ENCODE results near the gene PKP3. TPM values are rescaled to one million over a fixed set of nuclear protein-coding genes. Genes with fewer than 3 reads are reported as not detected.

PKP3 gene
- total and polyA plus RNA-seq, 3 experiments from 2014 or later, result 1.1 TPM; not detected in 2

DNA sequence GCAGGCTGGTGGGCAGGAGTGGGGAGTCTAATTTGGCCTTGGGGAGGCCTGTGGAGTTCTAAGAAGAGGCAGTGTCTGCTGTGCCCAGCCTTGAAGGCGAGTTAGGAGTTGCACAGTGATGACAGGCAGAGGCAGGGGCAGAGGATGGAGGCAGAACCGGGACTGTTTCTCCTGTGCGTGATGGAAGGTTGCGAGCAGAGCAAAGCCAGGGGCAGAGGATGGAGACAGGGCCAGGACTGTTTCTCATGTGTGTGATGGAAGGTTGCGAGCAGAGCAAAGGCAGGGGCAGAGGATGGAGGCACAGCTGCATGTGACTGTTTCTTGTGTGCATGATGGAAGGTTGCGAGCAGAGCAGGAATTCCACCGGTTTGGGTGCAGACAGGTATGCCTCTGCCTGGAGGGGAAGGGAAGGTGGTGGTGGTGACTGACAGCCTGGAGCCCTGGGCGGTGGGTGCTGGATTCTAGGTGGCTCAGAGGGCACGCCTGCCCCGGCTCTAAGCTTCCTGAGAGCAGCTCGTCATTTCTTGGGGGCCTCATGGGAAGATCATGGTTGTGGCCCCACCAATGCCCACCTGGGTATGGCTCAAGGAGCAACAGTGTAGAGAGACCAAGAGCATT, 16.0 kb upstream of the PKP3 start:
- Histone ChIP-seq H3K27ac (ENCODE audit: low read depth, low read length) (no peak overlapping the region), H3K27me3 (ENCODE audit: insufficient read depth, low read length, poor library complexity, severe bottlenecking) (no peaks in the 10 kb centered on the region), H3K4me1 (ENCODE audit: insufficient read depth, low read length) (no peaks in the 10 kb centered on the region), H3K9me3 (ENCODE audit: low read length) (no peaks in the 10 kb centered on the region), H3K4me3 (ENCODE audit: low read length) (no peak overlapping the region), H3K36me3 (ENCODE audit: insufficient read depth, low read length) (no peaks in the 10 kb centered on the region)
- DNase-seq, result no peak
- ChIA-PET CTCF (no interaction called here), POLR2A (no interaction called here)
- H3K27me3 Mint-ChIP-seq, result peaks cover 7 to 8% of the 10 kb centered on the region in 2 donors
- peak overlapping the region in 3 of 8 donors; percentile 13 to 72 (median 62) for H3K27ac Mint-ChIP-seq
- H3K36me3 Mint-ChIP-seq, result no peaks in the 10 kb centered on the region
- H3K4me1 Mint-ChIP-seq, result peaks cover 0 to 6% (median 4%) of the 10 kb centered on the region in 3 donors
- no peaks in the 10 kb centered on the region for H3K9me3 Mint-ChIP-seq
- peak overlapping the region in 1 of 7 donors; percentile 66 for H3K4me3 Mint-ChIP-seq

DNA sequence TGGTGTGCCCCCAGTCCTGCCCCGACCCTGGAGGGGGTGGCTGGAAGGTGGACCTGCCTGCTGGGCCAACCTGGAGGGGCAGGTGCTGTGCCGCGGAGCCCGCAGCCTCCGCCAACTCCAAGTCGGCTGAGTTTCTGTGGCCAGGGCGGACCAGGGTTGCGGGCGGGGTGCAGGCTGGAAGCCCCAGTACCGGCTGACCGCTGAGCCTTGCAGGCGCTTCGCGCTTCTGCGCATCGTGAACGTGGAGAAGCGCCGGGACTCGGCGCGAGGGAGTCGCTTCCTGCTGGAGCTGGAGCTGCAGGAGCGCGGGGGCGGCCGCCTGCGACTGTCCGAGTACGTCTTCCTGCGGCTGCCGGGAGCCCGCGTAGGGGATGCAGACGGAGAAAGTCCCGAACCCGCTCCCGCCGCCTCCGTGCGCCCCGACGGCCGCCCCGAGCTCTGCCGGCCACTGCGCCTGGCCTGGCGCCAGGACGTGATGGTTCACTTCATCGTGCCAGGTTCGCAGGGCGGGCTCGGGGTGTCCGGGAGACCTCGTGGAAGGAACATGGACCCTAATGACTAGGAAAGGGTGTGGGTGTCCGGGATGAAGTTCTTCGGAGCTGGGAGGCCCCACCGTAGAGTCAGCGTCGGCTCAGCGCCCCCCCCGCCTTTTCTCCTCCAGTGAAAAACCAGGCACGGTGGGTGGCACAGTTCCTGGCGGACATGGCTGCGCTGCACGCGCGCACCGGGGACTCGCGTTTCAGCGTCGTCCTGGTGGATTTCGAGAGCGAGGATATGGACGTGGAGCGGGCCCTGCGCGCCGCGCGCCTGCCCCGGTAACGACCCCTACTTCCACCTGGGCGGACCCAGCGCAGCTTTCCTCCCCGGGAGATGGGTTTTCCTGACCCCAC, 14.6 kb upstream of the PKP3 start:
- H3K36me3 Mint-ChIP-seq, result no peaks in the 10 kb centered on the region
- Histone ChIP-seq H3K27ac (ENCODE audit: low read depth, low read length) (no peak overlapping the region), H3K4me3 (ENCODE audit: low read length) (no peak overlapping the region), H3K36me3 (ENCODE audit: insufficient read depth, low read length) (no peaks in the 10 kb centered on the region), H3K9me3 (ENCODE audit: low read length) (no peaks in the 10 kb centered on the region), H3K27me3 (ENCODE audit: insufficient read depth, low read length, poor library complexity, severe bottlenecking) (no peaks in the 10 kb centered on the region), H3K4me1 (ENCODE audit: insufficient read depth, low read length) (no peaks in the 10 kb centered on the region)
- H3K4me1 Mint-ChIP-seq, result peaks cover 0 to 5% (median 4%) of the 10 kb centered on the region in 3 donors
- CTCF ChIA-PET, result no interaction called here
- no peak overlapping the region for H3K27ac Mint-ChIP-seq
- no peak overlapping the region for H3K4me3 Mint-ChIP-seq
- DNase-seq, result no peak
- no peaks in the 10 kb centered on the region for H3K9me3 Mint-ChIP-seq
- POLR2A ChIA-PET, result no interaction called here
- peaks cover 9 to 13% of the 10 kb centered on the region in 2 donors for H3K27me3 Mint-ChIP-seq

DNA sequence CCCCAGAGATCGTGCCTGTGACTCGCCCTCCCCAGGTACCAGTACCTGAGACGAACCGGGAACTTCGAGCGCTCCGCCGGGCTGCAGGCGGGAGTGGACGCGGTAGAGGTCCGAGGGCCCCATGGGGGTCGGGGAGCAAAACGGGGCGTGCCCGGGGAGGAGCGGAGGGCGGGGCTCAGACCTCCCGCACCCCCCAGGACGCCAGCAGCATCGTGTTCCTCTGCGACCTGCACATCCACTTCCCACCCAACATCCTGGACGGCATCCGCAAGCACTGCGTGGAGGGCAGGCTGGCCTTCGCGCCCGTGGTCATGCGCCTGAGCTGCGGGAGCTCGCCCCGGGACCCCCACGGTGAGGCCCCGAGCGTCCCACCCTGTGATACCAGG, 13.9 kb upstream of the PKP3 start:
- CTCF ChIA-PET, result no interaction called here
- H3K9me3 ChIP-seq (ENCODE audit: low read length), result no peaks in the 10 kb centered on the region
- H3K27ac ChIP-seq (ENCODE audit: low read depth, low read length), result no peak overlapping the region
- no peaks in the 10 kb centered on the region for H3K27me3 ChIP-seq (ENCODE audit: insufficient read depth, low read length, poor library complexity, severe bottlenecking)
- no peaks in the 10 kb centered on the region for H3K9me3 Mint-ChIP-seq
- H3K4me1 Mint-ChIP-seq, result peaks cover 0 to 5% (median 4%) of the 10 kb centered on the region in 3 donors
- H3K27me3 Mint-ChIP-seq, result peaks cover 9 to 13% of the 10 kb centered on the region in 2 donors
- no peaks in the 10 kb centered on the region for H3K36me3 ChIP-seq (ENCODE audit: insufficient read depth, low read length)
- H3K36me3 Mint-ChIP-seq, result no peaks in the 10 kb centered on the region
- no peak for DNase-seq
- no peak overlapping the region for H3K4me3 Mint-ChIP-seq
- POLR2A ChIA-PET, result no interaction called here
- H3K4me3 ChIP-seq (ENCODE audit: low read length), result no peak overlapping the region
- no peaks in the 10 kb centered on the region for H3K4me1 ChIP-seq (ENCODE audit: insufficient read depth, low read length)
- no peak overlapping the region for H3K27ac Mint-ChIP-seq

DNA sequence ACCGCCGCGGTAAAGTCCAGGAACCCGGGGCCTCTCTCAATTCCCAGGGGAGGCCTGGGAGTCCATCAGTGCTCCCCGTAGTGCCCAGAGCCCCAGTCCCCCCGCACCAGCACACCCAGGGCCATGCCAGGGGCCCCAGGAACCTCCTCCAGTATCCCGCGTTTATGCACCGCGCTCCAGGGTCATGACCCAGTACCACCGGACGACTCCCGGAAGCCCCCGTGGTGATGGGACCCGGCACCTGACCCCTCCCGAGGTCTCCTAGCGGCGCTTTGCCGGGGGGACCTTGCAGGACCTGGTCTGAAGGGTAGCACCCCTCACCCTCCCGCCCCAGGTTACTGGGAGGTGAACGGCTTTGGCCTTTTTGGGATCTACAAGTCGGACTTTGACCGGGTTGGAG, 13.5 kb upstream of the PKP3 start:
- no peak overlapping the region for H3K4me3 ChIP-seq (ENCODE audit: low read length)
- peaks cover 9 to 13% of the 10 kb centered on the region in 2 donors for H3K27me3 Mint-ChIP-seq
- ChIA-PET POLR2A (no interaction called here), CTCF (no interaction called here)
- H3K27ac Mint-ChIP-seq, result no peak overlapping the region
- no peaks in the 10 kb centered on the region for H3K27me3 ChIP-seq (ENCODE audit: insufficient read depth, low read length, poor library complexity, severe bottlenecking)
- H3K36me3 Mint-ChIP-seq, result no peaks in the 10 kb centered on the region
- H3K36me3 ChIP-seq (ENCODE audit: insufficient read depth, low read length), result no peaks in the 10 kb centered on the region
- no peak overlapping the region for H3K27ac ChIP-seq (ENCODE audit: low read depth, low read length)
- no peak for DNase-seq
- no peak overlapping the region for H3K4me3 Mint-ChIP-seq
- no peaks in the 10 kb centered on the region for H3K4me1 ChIP-seq (ENCODE audit: insufficient read depth, low read length)
- H3K9me3 Mint-ChIP-seq, result no peaks in the 10 kb centered on the region
- peaks cover 0 to 5% (median 4%) of the 10 kb centered on the region in 3 donors for H3K4me1 Mint-ChIP-seq
- no peaks in the 10 kb centered on the region for H3K9me3 ChIP-seq (ENCODE audit: low read length)

DNA sequence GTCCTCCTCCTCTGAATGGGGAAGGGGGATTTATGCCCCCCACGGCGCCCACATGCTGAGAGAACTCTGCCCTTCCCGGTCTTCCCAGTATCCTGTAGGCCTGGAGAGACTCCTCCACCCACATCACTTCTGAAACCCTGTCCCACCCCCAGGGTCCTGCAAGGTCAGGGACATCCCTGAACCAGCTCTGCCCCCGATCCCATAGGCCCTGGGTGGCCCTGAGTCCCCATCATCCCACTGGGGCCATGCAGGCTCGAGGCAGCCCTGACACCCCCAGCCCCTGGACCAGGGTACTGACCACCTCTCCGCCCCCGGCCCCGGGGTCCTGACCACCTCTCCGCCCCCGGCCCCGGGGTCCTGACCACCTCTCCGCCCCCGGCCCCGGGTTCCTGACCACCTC, 13.0 kb upstream of the PKP3 start:
- Mint-ChIP-seq H3K9me3 (no peaks in the 10 kb centered on the region), H3K4me1 (peaks cover 0 to 5% (median 4%) of the 10 kb centered on the region in 3 donors), H3K4me3 (no peak overlapping the region), H3K27ac (no peak overlapping the region), H3K27me3 (peaks cover 9 to 13% of the 10 kb centered on the region in 2 donors), H3K36me3 (no peaks in the 10 kb centered on the region)
- Histone ChIP-seq H3K27ac (ENCODE audit: low read depth, low read length) (no peak overlapping the region), H3K36me3 (ENCODE audit: insufficient read depth, low read length) (no peaks in the 10 kb centered on the region), H3K27me3 (ENCODE audit: insufficient read depth, low read length, poor library complexity, severe bottlenecking) (no peaks in the 10 kb centered on the region), H3K4me3 (ENCODE audit: low read length) (no peak overlapping the region), H3K4me1 (ENCODE audit: insufficient read depth, low read length) (no peaks in the 10 kb centered on the region), H3K9me3 (ENCODE audit: low read length) (no peaks in the 10 kb centered on the region)
- no peak for DNase-seq
- POLR2A ChIA-PET, result no interaction called here
- CTCF ChIA-PET, result no interaction called here

DNA sequence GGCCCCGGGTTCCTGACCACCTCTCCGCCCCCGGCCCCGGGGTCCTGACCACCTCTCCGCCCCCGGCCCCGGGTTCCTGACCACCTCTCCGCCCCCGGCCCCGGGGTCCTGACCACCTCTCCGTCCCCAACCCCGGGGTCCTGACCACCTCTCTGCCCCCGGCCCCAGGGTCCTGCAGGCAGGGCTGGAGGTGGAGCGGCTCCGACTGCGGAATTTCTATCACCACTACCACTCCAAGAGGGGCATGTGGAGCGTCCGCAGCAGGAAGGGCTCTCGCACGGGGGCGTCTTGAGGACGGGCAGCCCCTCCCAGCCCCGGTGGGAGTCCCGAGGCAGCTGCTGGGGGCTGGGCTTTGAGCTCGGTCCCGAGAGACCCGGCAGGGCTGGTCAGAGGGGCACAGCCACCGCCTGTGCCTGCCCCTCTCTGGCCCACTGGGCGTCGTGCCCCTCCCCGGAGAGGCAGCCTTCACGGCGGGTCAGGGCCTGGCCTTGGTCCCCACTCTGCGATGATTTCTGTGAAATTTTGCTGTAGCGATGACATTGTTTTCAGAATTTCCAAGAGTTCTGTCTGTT, 12.4 kb upstream of the PKP3 start:
- no peak overlapping the region for H3K27ac ChIP-seq (ENCODE audit: low read depth, low read length)
- no peaks in the 10 kb centered on the region for H3K9me3 ChIP-seq (ENCODE audit: low read length)
- peaks cover under 1 to 6% (median 4%) of the 10 kb centered on the region in 3 donors for H3K4me1 Mint-ChIP-seq
- peaks cover 9 to 13% of the 10 kb centered on the region in 2 donors for H3K27me3 Mint-ChIP-seq
- ChIA-PET CTCF (no interaction called here), POLR2A (no interaction called here)
- H3K4me3 Mint-ChIP-seq, result no peak overlapping the region
- no peaks in the 10 kb centered on the region for H3K27me3 ChIP-seq (ENCODE audit: insufficient read depth, low read length, poor library complexity, severe bottlenecking)
- no peaks in the 10 kb centered on the region for H3K36me3 Mint-ChIP-seq
- H3K36me3 ChIP-seq (ENCODE audit: insufficient read depth, low read length), result no peaks in the 10 kb centered on the region
- no peak for DNase-seq
- no peak overlapping the region for H3K4me3 ChIP-seq (ENCODE audit: low read length)
- H3K9me3 Mint-ChIP-seq, result peaks cover 0 to under 1% (median 0%) of the 10 kb centered on the region in 5 donors
- H3K4me1 ChIP-seq (ENCODE audit: insufficient read depth, low read length), result peaks cover 2% of the 10 kb centered on the region
- H3K27ac Mint-ChIP-seq, result no peak overlapping the region

DNA sequence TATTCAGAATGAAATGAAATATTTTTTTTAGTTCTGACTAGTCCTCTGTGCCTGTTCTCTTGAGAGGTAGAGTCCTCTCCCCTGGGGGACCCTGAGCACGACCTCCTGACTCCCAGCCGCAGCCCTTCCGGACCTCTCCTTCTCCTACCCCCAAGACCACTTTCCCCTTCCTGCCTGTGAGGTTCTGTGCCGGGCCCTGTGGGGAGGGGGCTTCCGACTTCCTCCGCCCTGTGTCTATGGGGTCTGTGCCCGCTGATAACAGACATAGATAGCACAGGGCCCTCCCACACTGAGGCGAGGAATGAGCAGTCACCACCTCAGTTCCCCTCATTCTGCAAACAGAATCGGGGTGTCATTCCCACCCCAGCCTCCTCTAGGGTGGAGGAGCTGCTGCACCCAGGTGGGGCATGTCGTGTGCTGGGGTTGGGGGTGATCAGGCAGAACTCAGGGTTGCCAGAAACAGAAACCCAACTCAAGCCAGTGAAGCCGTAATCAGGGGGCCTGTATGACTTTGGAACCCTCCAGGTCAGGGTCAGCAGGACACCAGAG, 11.9 kb upstream of the PKP3 start:
- Mint-ChIP-seq H3K27ac (no peak overlapping the region), H3K27me3 (peaks cover 9 to 13% of the 10 kb centered on the region in 2 donors), H3K4me1 (peaks cover 6 to 11% (median 7%) of the 10 kb centered on the region in 3 donors), H3K4me3 (no peak overlapping the region), H3K9me3 (peaks cover 0 to 5% (median 1%) of the 10 kb centered on the region in 5 donors), H3K36me3 (peaks cover 0 to 1% (median 0%) of the 10 kb centered on the region in 3 donors)
- Histone ChIP-seq H3K27ac (ENCODE audit: low read depth, low read length) (no peak overlapping the region), H3K36me3 (ENCODE audit: insufficient read depth, low read length) (no peaks in the 10 kb centered on the region), H3K27me3 (ENCODE audit: insufficient read depth, low read length, poor library complexity, severe bottlenecking) (no peaks in the 10 kb centered on the region), H3K4me3 (ENCODE audit: low read length) (no peak overlapping the region), H3K4me1 (ENCODE audit: insufficient read depth, low read length) (peaks cover 8% of the 10 kb centered on the region), H3K9me3 (ENCODE audit: low read length) (no peaks in the 10 kb centered on the region)
- POLR2A ChIA-PET, result no interaction called here
- CTCF ChIA-PET, result no interaction called here
- no peak for DNase-seq

DNA sequence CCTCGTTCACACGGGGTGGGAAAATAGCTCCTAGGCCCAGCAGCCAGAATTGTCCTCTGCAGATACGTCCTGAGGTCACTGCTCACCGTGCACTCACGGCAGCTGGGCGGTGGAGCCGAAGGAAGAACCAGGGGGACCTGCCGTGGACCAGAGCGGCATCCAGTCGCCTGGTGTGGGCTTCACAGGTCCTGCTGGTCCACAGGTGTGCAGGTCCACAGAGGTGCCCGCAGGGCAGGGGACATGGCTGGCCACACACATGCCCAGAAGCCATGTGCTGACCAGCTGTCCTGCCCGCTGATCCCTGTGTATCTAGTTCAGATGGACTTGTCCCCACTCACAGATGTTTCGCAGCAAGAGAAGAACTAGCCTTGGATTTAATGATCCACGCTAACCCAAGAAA, 10.6 kb upstream of the PKP3 start:
- Histone ChIP-seq H3K4me1 (ENCODE audit: insufficient read depth, low read length) (peaks cover 9% of the 10 kb centered on the region), H3K27me3 (ENCODE audit: insufficient read depth, low read length, poor library complexity, severe bottlenecking) (no peaks in the 10 kb centered on the region), H3K36me3 (ENCODE audit: insufficient read depth, low read length) (no peaks in the 10 kb centered on the region), H3K4me3 (ENCODE audit: low read length) (no peak overlapping the region), H3K9me3 (ENCODE audit: low read length) (no peaks in the 10 kb centered on the region), H3K27ac (ENCODE audit: low read depth, low read length) (no peak overlapping the region)
- ChIA-PET POLR2A (interaction anchor here (0.6 kb wide), 1 partner anchor 37 kb away, joined by 9 read pairs; no protein-coding TSS in a partner anchor), CTCF (no interaction called here)
- H3K27ac Mint-ChIP-seq, result peak overlapping the region in 2 of 8 donors; percentile 58 to 66
- H3K27me3 Mint-ChIP-seq, result peaks cover 4 to 12% of the 10 kb centered on the region in 2 donors
- H3K4me3 Mint-ChIP-seq, result no peak overlapping the region
- H3K9me3 Mint-ChIP-seq, result peaks cover 0 to 7% (median 2%) of the 10 kb centered on the region in 5 donors
- DNase-seq, result no peak
- peaks cover 0 to 3% (median 0%) of the 10 kb centered on the region in 3 donors for H3K36me3 Mint-ChIP-seq
- peaks cover 17 to 23% (median 19%) of the 10 kb centered on the region in 3 donors for H3K4me1 Mint-ChIP-seq
